ENCODE data around the gene CALCOCO2.
"Not testable (repeated sequence)": the region's sequence is repeated elsewhere in the genome, so short reads cannot be mapped to it uniquely, and the experiment has no call there.

The CALCOCO2 gene

DNA sequence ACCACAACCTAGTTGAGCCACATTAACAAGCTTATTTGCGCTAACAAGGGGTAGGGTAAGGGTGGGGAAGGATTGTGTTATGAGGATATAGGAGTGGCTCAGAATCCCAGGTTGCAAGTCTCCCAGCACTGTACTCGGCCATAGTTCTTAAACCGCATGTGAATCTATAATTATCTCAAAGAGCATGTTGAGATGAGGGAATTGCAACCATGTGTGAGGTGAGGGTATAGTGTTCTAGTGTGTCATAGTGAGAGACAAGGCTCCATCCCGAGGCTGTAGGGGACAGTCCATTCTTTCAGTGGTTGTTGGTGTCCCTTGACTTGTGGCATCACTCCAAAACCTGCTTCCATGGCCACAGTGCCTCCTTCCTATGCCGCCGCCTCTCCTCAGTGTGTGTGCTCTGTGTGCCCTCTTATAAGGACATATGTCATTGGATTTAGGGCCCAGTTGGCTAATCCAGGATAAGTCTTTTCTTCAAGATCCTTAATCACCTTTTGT lies 39.0 kb downstream of the CALCOCO2 start:
- no CpG with 5 or more reads among the region's 6 CpGs for WGBS, 2 donors (ENCODE audit: extremely low coverage in 2 of 2, insufficient read length in 2 of 2, insufficient replicate concordance in 1 of 2)

DNA sequence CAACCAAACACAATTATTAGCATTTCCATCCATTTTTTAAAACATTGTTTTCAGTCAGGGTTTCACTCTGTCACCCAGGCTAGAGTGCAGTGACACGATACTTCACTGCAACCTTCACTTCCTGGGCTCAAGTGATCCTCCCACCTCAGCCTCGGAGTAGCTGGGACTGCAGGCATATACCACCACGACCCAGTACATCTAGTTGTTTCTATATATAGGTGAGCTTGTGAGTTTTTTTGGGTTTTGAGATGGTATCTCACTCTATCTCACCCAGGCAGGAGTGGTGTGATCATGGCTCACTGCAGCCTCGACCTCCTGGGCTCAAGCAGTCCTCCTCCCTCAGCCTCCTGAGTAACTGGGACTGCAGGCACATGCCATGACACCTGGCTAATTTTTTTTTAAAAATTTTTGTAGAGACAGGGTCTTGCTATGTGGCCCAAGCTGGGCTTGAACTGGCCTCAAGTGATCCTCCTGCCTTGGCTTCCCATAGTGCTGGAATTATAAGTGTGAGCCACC lies 40.3 kb downstream of the CALCOCO2 start:
- Histone ChIP-seq H2AFZ (ENCODE audit: low read length) (no peak overlapping the region), H2BK15ac (ENCODE audit: low read length) (no peak overlapping the region), H3K4ac (ENCODE audit: low read length) (no peak overlapping the region), H3K4me3 (ENCODE audit: low read length in 2 of 2) (no peak overlapping the region), H2BK120ac (ENCODE audit: low read depth, low read length) (no peak overlapping the region), H3K18ac (ENCODE audit: low read length) (no peak overlapping the region), H2BK12ac (ENCODE audit: low read length) (no peak overlapping the region), H3K27me3 (ENCODE audit: control insufficient read depth in 3 of 3, insufficient read depth in 3 of 3, low read depth in 1 of 3, low read length in 3 of 3) (peaks cover 0 to 10% (median 0%) of the 10 kb centered on the region in 3 experiments), H4K8ac (ENCODE audit: low read depth, low read length) (no peak overlapping the region), H4K91ac (ENCODE audit: low read depth, low read length, poor library complexity) (no peak overlapping the region), H3K14ac (ENCODE audit: low read length) (no peak overlapping the region), H3K4me1 (ENCODE audit: control insufficient read depth in 2 of 2, insufficient read depth in 1 of 2, low read depth in 1 of 2, low read length in 2 of 2) (peaks cover 2 to 7% of the 10 kb centered on the region in 2 donors), H3K9me3 (replicated peaks in 1 of 2; ENCODE audit: control insufficient read depth in 2 of 2, insufficient read depth in 1 of 2, low read depth in 1 of 2, low read length in 2 of 2) (no peaks in the 10 kb centered on the region), H2BK5ac (ENCODE audit: low read length) (no peak overlapping the region), H3K79me1 (ENCODE audit: low read depth, low read length) (no peaks in the 10 kb centered on the region), H3K4me2 (ENCODE audit: insufficient read depth, low read length, poor library complexity, severe bottlenecking) (no peak overlapping the region), H3K23ac (ENCODE audit: low read depth, low read length, poor library complexity) (no peak overlapping the region), H2AK5ac (ENCODE audit: low read depth, low read length) (no peak overlapping the region), H3K27ac (replicated peaks; ENCODE audit: low read length) (no peak overlapping the region), H3K36me3 (replicated peaks in 1 of 2; ENCODE audit: control insufficient read depth in 2 of 2, insufficient read depth in 2 of 2, low read length in 2 of 2) (no peaks in the 10 kb centered on the region), H3K9ac (ENCODE audit: low read depth, low read length, poor library complexity) (no peak overlapping the region)
- WGBS, 2 donors (ENCODE audit: extremely low coverage in 2 of 2, insufficient read length in 2 of 2, insufficient replicate concordance in 1 of 2), result no CpG with 5 or more reads among the region's 4 CpGs
- no peak for DNase-seq (ENCODE audit: low spot score)

More for the DNA sequence above, 39.0 kb downstream of the CALCOCO2 start:
- Histone ChIP-seq H4K91ac (ENCODE audit: low read depth, low read length, poor library complexity) (no peak overlapping the region), H3K9ac (ENCODE audit: low read depth, low read length, poor library complexity) (no peak overlapping the region), H3K4me2 (ENCODE audit: insufficient read depth, low read length, poor library complexity, severe bottlenecking) (no peak overlapping the region), H2BK120ac (ENCODE audit: low read depth, low read length) (no peak overlapping the region), H2BK15ac (ENCODE audit: low read length) (no peak overlapping the region), H3K14ac (ENCODE audit: low read length) (no peak overlapping the region), H3K27me3 (ENCODE audit: control insufficient read depth in 3 of 3, insufficient read depth in 3 of 3, low read depth in 1 of 3, low read length in 3 of 3) (peaks cover 0 to 10% (median 0%) of the 10 kb centered on the region in 3 experiments), H3K9me3 (replicated peaks in 1 of 2; ENCODE audit: control insufficient read depth in 2 of 2, insufficient read depth in 1 of 2, low read depth in 1 of 2, low read length in 2 of 2) (no peaks in the 10 kb centered on the region), H3K27ac (replicated peaks; ENCODE audit: low read length) (no peak overlapping the region), H3K4me3 (ENCODE audit: low read length in 2 of 2) (no peak overlapping the region), H2AK5ac (ENCODE audit: low read depth, low read length) (no peak overlapping the region), H2BK5ac (ENCODE audit: low read length) (no peak overlapping the region), H2BK12ac (ENCODE audit: low read length) (no peak overlapping the region), H3K79me1 (ENCODE audit: low read depth, low read length) (no peaks in the 10 kb centered on the region), H3K4ac (ENCODE audit: low read length) (no peak overlapping the region), H3K18ac (ENCODE audit: low read length) (no peak overlapping the region), H2AFZ (ENCODE audit: low read length) (no peak overlapping the region), H4K8ac (ENCODE audit: low read depth, low read length) (no peak overlapping the region), H3K23ac (ENCODE audit: low read depth, low read length, poor library complexity) (no peak overlapping the region), H3K4me1 (ENCODE audit: control insufficient read depth in 2 of 2, insufficient read depth in 1 of 2, low read depth in 1 of 2, low read length in 2 of 2) (peaks cover 2 to 7% of the 10 kb centered on the region in 2 donors), H3K36me3 (replicated peaks in 1 of 2; ENCODE audit: control insufficient read depth in 2 of 2, insufficient read depth in 2 of 2, low read length in 2 of 2) (no peaks in the 10 kb centered on the region)
- DNase-seq (ENCODE audit: low spot score), result no peak

DNA sequence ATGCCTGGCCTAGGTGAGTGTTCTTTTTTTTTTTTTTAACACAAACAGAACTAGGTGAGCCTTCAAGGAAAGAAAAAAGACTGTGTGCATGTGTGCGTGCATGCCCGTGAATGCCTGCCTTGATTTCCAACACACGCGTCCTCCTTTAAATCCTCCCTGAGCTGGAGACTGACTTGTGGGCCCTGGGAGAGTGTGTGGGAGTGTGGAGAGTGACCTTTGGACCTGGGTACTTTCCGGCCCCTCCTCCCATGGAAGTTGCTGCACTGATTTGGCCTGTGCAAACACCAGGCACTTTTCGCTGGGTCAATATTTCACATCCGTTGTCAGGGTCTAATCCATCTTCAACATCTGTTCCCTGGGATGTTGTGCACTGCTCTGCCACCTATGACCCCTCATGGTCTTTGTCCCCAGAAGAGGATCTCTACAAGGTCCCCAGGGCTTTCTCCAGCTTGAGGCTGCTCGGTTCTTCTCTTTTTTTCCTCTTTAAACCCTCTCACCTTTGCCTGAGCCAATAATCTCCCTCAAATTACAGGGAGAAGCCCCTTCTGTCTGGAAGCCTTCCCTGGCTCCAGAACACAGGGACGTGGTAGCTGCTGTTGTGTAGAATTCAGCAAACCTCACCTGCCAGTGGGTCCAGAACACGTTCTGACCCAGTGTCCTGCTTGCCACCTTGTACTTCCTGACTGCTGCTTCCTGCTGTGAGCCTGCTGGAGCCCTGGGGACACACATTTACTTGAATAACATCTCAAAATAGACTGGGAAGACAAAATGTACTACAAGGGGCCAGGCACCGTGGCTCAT lies 40.9 kb downstream of the CALCOCO2 start:
- H3K27me3 ChIP-seq (ENCODE audit: control insufficient read depth in 3 of 3, insufficient read depth in 3 of 3, low read depth in 1 of 3, low read length in 3 of 3), result peaks cover 0 to 13% (median 0%) of the 10 kb centered on the region in 3 experiments

DNA sequence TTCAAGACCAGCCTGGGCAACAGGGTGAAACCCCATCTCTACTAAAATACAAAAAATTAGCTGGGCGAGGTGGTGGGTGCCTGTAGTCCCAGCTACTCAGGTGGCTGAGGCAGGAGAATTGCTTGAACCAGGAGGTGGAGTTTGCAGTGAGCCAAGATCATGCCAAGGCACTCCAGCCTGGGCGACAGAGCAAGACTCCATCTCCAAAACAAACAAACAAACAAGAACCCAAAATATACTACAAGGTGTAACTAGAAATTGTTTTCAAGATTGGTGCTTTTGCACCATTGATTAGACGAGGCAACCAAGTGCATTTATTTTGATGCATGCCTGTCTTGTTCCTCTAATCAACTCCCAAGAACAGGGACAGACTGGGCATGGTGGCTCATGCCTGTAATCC lies 41.6 kb downstream of the CALCOCO2 start:
- not testable (repeated sequence) for H2BK12ac ChIP-seq (ENCODE audit: low read length); H3K36me3 ChIP-seq (replicated peaks in 1 of 2; ENCODE audit: control insufficient read depth in 2 of 2, insufficient read depth in 2 of 2, low read length in 2 of 2); DNase-seq (ENCODE audit: low spot score); H3K18ac ChIP-seq (ENCODE audit: low read length); H3K27ac ChIP-seq (replicated peaks; ENCODE audit: low read length); H3K14ac ChIP-seq (ENCODE audit: low read length); H2BK15ac ChIP-seq (ENCODE audit: low read length); H3K79me1 ChIP-seq (ENCODE audit: low read depth, low read length); H4K91ac ChIP-seq (ENCODE audit: low read depth, low read length, poor library complexity); H3K4me3 ChIP-seq (ENCODE audit: low read length in 2 of 2); H3K23ac ChIP-seq (ENCODE audit: low read depth, low read length, poor library complexity); H3K9ac ChIP-seq (ENCODE audit: low read depth, low read length, poor library complexity); H3K9me3 ChIP-seq (replicated peaks in 1 of 2; ENCODE audit: control insufficient read depth in 2 of 2, insufficient read depth in 1 of 2, low read depth in 1 of 2, low read length in 2 of 2); H3K4me1 ChIP-seq (ENCODE audit: control insufficient read depth in 2 of 2, insufficient read depth in 1 of 2, low read depth in 1 of 2, low read length in 2 of 2); H3K4me2 ChIP-seq (ENCODE audit: insufficient read depth, low read length, poor library complexity, severe bottlenecking); H4K8ac ChIP-seq (ENCODE audit: low read depth, low read length); H2AFZ ChIP-seq (ENCODE audit: low read length); H2AK5ac ChIP-seq (ENCODE audit: low read depth, low read length); H2BK120ac ChIP-seq (ENCODE audit: low read depth, low read length); H2BK5ac ChIP-seq (ENCODE audit: low read length); H3K4ac ChIP-seq (ENCODE audit: low read length)
- peaks cover 0 to 17% (median 0%) of the 10 kb centered on the region in 3 experiments for H3K27me3 ChIP-seq (ENCODE audit: control insufficient read depth in 3 of 3, insufficient read depth in 3 of 3, low read depth in 1 of 3, low read length in 3 of 3)
- WGBS, 2 donors (ENCODE audit: extremely low coverage in 2 of 2, insufficient read length in 2 of 2, insufficient replicate concordance in 1 of 2), result no CpG with 5 or more reads among the region's 3 CpGs

More for the DNA sequence above, 40.9 kb downstream of the CALCOCO2 start:
- no peak overlapping the region for H3K14ac ChIP-seq (ENCODE audit: low read length)
- no peak overlapping the region for H2AK5ac ChIP-seq (ENCODE audit: low read depth, low read length)
- H2BK5ac ChIP-seq (ENCODE audit: low read length), result no peak overlapping the region
- H3K4ac ChIP-seq (ENCODE audit: low read length), result no peak overlapping the region
- no peak overlapping the region for H2AFZ ChIP-seq (ENCODE audit: low read length)
- no peak overlapping the region for H2BK12ac ChIP-seq (ENCODE audit: low read length)
- no peak overlapping the region for H3K9ac ChIP-seq (ENCODE audit: low read depth, low read length, poor library complexity)
- H3K79me1 ChIP-seq (ENCODE audit: low read depth, low read length), result no peaks in the 10 kb centered on the region
- H2BK15ac ChIP-seq (ENCODE audit: low read length), result no peak overlapping the region
- H4K8ac ChIP-seq (ENCODE audit: low read depth, low read length), result no peak overlapping the region
- no peaks in the 10 kb centered on the region for H3K9me3 ChIP-seq (replicated peaks in 1 of 2; ENCODE audit: control insufficient read depth in 2 of 2, insufficient read depth in 1 of 2, low read depth in 1 of 2, low read length in 2 of 2)
- H3K4me2 ChIP-seq (ENCODE audit: insufficient read depth, low read length, poor library complexity, severe bottlenecking), result no peak overlapping the region
- no peak overlapping the region for H3K23ac ChIP-seq (ENCODE audit: low read depth, low read length, poor library complexity)
- no peak overlapping the region for H2BK120ac ChIP-seq (ENCODE audit: low read depth, low read length)
- WGBS, 2 donors (ENCODE audit: extremely low coverage in 2 of 2, insufficient read length in 2 of 2, insufficient replicate concordance in 1 of 2), result no CpG with 5 or more reads among the region's 11 CpGs
- no peak overlapping the region for H3K27ac ChIP-seq (replicated peaks; ENCODE audit: low read length)
- H3K36me3 ChIP-seq (replicated peaks in 1 of 2; ENCODE audit: control insufficient read depth in 2 of 2, insufficient read depth in 2 of 2, low read length in 2 of 2), result no peaks in the 10 kb centered on the region
- DNase-seq (ENCODE audit: low spot score), result no peak
- no peak overlapping the region for H4K91ac ChIP-seq (ENCODE audit: low read depth, low read length, poor library complexity)
- no peak overlapping the region for H3K18ac ChIP-seq (ENCODE audit: low read length)
- H3K4me1 ChIP-seq (ENCODE audit: control insufficient read depth in 2 of 2, insufficient read depth in 1 of 2, low read depth in 1 of 2, low read length in 2 of 2), result peaks cover 2 to 7% of the 10 kb centered on the region in 2 donors
- H3K4me3 ChIP-seq (ENCODE audit: low read length in 2 of 2), result no peak overlapping the region

Measured in neuronal stem cell (in vitro differentiated cells).